Measurements from ENCODE around the gene TBC1D13. TPM values are rescaled to one million over a fixed set of nuclear protein-coding genes. Genes with fewer than 3 reads are reported as not detected.

TBC1D13 gene
- total and polyA plus RNA-seq, 10 of the 15 experiments (the other 5 are each of a cell fraction or from before 2014, with no cell fraction given): 3.0 to 23.1 (median 16.5) TPM

- no peak for TF ChIP-seq PRDM15 (CRISPR knock-in tag; IDR thresholded peaks at IDR 0.05)
- TF ChIP-seq HDAC2 (IDR thresholded peaks at IDR 0.05): no peak
- TF ChIP-seq SUZ12 (IDR thresholded peaks at IDR 0.05; ENCODE audit: unreplicated experiment): no peak
- TF ChIP-seq YBX1 (IDR thresholded peaks at IDR 0.05): no peak
- TF ChIP-seq SIX5 (IDR thresholded peaks at IDR 0.05; ENCODE audit: low read depth, low read length, severe bottlenecking): no peak
- no peak for TF ChIP-seq ATF2 (IDR thresholded peaks at IDR 0.05; ENCODE audit: low read length)
- TF ChIP-seq IRF5 (IDR thresholded peaks at IDR 0.05; ENCODE audit: borderline replicate concordance): no peak
- TF ChIP-seq ZNF24 (IDR thresholded peaks at IDR 0.05): no peak
- TF ChIP-seq MTA3 (IDR thresholded peaks at IDR 0.05; ENCODE audit: borderline replicate concordance, low read length): no peak
- TF ChIP-seq, protein P1, sequence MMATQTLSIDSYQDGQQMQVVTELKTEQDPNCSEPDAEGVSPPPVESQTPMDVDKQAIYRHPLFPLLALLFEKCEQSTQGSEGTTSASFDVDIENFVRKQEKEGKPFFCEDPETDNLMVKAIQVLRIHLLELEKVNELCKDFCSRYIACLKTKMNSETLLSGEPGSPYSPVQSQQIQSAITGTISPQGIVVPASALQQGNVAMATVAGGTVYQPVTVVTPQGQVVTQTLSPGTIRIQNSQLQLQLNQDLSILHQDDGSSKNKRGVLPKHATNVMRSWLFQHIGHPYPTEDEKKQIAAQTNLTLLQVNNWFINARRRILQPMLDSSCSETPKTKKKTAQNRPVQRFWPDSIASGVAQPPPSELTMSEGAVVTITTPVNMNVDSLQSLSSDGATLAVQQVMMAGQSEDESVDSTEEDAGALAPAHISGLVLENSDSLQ (IDR thresholded peaks at IDR 0.05): no peak
- no peak for TF ChIP-seq ZSCAN29 (IDR thresholded peaks at IDR 0.05)
- TF ChIP-seq JUNB (IDR thresholded peaks at IDR 0.05): no peak
- no peak for TF ChIP-seq SUPT20H (IDR thresholded peaks at IDR 0.05; ENCODE audit: borderline replicate concordance, control insufficient read depth, low read depth, low read length)
- TF ChIP-seq SP1 (IDR thresholded peaks at IDR 0.05; ENCODE audit: low read depth, low read length): peak; percentile 85
- TF ChIP-seq, protein P2, sequence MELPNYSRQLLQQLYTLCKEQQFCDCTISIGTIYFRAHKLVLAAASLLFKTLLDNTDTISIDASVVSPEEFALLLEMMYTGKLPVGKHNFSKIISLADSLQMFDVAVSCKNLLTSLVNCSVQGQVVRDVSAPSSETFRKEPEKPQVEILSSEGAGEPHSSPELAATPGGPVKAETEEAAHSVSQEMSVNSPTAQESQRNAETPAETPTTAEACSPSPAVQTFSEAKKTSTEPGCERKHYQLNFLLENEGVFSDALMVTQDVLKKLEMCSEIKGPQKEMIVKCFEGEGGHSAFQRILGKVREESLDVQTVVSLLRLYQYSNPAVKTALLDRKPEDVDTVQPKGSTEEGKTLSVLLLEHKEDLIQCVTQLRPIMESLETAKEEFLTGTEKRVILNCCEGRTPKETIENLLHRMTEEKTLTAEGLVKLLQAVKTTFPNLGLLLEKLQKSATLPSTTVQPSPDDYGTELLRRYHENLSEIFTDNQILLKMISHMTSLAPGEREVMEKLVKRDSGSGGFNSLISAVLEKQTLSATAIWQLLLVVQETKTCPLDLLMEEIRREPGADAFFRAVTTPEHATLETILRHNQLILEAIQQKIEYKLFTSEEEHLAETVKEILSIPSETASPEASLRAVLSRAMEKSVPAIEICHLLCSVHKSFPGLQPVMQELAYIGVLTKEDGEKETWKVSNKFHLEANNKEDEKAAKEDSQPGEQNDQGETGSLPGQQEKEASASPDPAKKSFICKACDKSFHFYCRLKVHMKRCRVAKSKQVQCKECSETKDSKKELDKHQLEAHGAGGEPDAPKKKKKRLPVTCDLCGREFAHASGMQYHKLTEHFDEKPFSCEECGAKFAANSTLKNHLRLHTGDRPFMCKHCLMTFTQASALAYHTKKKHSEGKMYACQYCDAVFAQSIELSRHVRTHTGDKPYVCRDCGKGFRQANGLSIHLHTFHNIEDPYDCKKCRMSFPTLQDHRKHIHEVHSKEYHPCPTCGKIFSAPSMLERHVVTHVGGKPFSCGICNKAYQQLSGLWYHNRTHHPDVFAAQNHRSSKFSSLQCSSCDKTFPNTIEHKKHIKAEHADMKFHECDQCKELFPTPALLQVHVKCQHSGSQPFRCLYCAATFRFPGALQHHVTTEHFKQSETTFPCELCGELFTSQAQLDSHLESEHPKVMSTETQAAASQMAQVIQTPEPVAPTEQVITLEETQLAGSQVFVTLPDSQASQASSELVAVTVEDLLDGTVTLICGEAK (IDR thresholded peaks at IDR 0.05; ENCODE audit: borderline replicate concordance): peak; percentile 60; the same call in 1 of the 2 replicates
- no peak for TF ChIP-seq BMI1 (IDR thresholded peaks at IDR 0.05; ENCODE audit: borderline replicate concordance)
These were observed 42.6 kb downstream of the TBC1D13 start, which contains the start of gene SPOUT1 (continued) for GRCh38 chr9:128829477-128830251.
